SK-N-SH (cell line): Measurements from ENCODE around the gene RASSF3. TPM values are rescaled to one million over a fixed set of nuclear protein-coding genes. Genes with fewer than 3 reads are reported as not detected.

Experiments used
- CTCF ChIA-PET: fragments of 300-600, 350-600 bp; formaldehyde crosslinking; extraction: SDS; loops from one replicate; lab custom pipeline; 2021; lab: Yijun Ruan, JAX
- POLR2A ChIA-PET: fragments of 350-600 bp; sonication (Branson Sonifier 250); formaldehyde crosslinking; extraction: SDS; loops from one replicate; lab custom pipeline; 2020; ENCODE audit warnings: antibody characterized with exemption, inconsistent platforms; lab: Yijun Ruan, JAX
- DNase-seq: peaks from one replicate; pipeline ENCODE4 v3.0.0; 2012
- H2AFZ ChIP-seq: fragments of 200-600 bp; sonication (generic); 2 replicates; pipeline ENCODE4 v1.8.1; 2016; ENCODE audit warnings: antibody characterized with exemption, mild to moderate bottlenecking, low read depth
- H3F3A ChIP-seq: fragments of 200-600 bp; sonication (generic); replicated peaks from 2 replicates; pipeline ENCODE3; 2016; ENCODE audit warnings: antibody characterized with exemption, mild to moderate bottlenecking; ENCODE audit not compliant: insufficient read depth
- H3K27ac ChIP-seq, 2 experiments: fragments of 200-500 bp in 1 of 2; fragments of 200-600 bp in 1 of 2; sonication (Bioruptor generic) in 1 of 2; sonication (generic), shearing (Covaris generic) in 1 of 2; 2 replicates each; pipeline versions ENCODE4 v1.5.1 to v1.6.1; 2014 to 2016; ENCODE audit warnings: low read depth in 2 of 2, inconsistent platforms in 1 of 2, low read length in 1 of 2, mild to moderate bottlenecking in 1 of 2, mixed read lengths in 1 of 2
- H3K27me3 ChIP-seq: fragments of 200-600 bp; sonication (generic), shearing (Covaris generic); 2 replicates; pipeline ENCODE4 v1.6.1; 2016; ENCODE audit warnings: mixed run types; ENCODE audit not compliant: insufficient read depth
- H3K36me3 ChIP-seq, 2 experiments: fragments of 200-500 bp in 1 of 2; fragments of 200-600 bp in 1 of 2; sonication (Bioruptor generic) in 1 of 2; sonication (generic) in 1 of 2; replicated peaks in 1 of 2; 2 replicates each; pipeline versions ENCODE3 to v1.5.1; 2014 to 2016; ENCODE audit warnings: low read length in 1 of 2, mild to moderate bottlenecking in 1 of 2; ENCODE audit not compliant: insufficient read depth in 2 of 2, control insufficient read depth in 1 of 2
- H3K4me1 ChIP-seq, 2 experiments: fragments of 200-500 bp in 1 of 2; fragments of 200-600 bp in 1 of 2; sonication (Bioruptor generic) in 1 of 2; sonication (generic), shearing (Covaris generic) in 1 of 2; 2 replicates each; pipeline versions ENCODE4 v1.5.1 to v1.6.1; 2014 to 2016; ENCODE audit warnings: low read depth in 1 of 2, low read length in 1 of 2, mixed run types in 1 of 2; ENCODE audit not compliant: insufficient read depth in 2 of 2, control insufficient read depth in 1 of 2
- H3K4me2 ChIP-seq: fragments of 200-600 bp; sonication (generic), shearing (Covaris generic); 2 replicates; pipeline ENCODE4 v1.6.1; 2017; ENCODE audit warnings: mixed run types
- H3K4me3 ChIP-seq, 2 experiments: fragments of 200-500 bp in 1 of 2; fragments of 200-600 bp in 1 of 2; sonication (Bioruptor generic) in 1 of 2; sonication (generic), shearing (Covaris generic) in 1 of 2; 2 replicates each; pipeline versions ENCODE4 v1.5.1 to v1.8.1; 2014 to 2016; ENCODE audit warnings: low read depth in 2 of 2, inconsistent platforms in 1 of 2, low read length in 1 of 2, mild to moderate bottlenecking in 1 of 2, mixed read lengths in 1 of 2, moderate library complexity in 1 of 2
- H3K79me2 ChIP-seq: fragments of 200-600 bp; sonication (generic); 2 replicates; pipeline ENCODE4 v1.8.1; 2017; ENCODE audit warnings: mild to moderate bottlenecking; ENCODE audit not compliant: insufficient read depth
- H3K9ac ChIP-seq: fragments of 200-600 bp; sonication (generic); 2 replicates; pipeline ENCODE4 v1.6.1; 2017; ENCODE audit warnings: mixed run types
- H3K9me2 ChIP-seq: fragments of 200-600 bp; sonication (generic); 2 replicates; pipeline ENCODE4 v1.6.1; 2017; ENCODE audit warnings: mixed run types
- H3K9me3 ChIP-seq: fragments of 200-600 bp; sonication (generic); 2 replicates; pipeline ENCODE4 v1.6.1; 2017; ENCODE audit warnings: mixed run types, mild to moderate bottlenecking, moderate library complexity
- H4K20me1 ChIP-seq: fragments of 200-600 bp; sonication (generic); 2 replicates; pipeline ENCODE4 v1.6.1; 2017; ENCODE audit warnings: mild to moderate bottlenecking, mixed run types; ENCODE audit not compliant: insufficient read depth
- CHD2 ChIP-seq: fragments of 150-350 bp; IDR thresholded peaks from 2 replicates; pipeline ENCODE4 v1.6.1; 2018; ENCODE audit warnings: low read length; ENCODE audit not compliant: partially characterized antibody
- CTCF ChIP-seq: fragments of 200-600 bp; sonication (generic); IDR thresholded peaks from 2 replicates; pipeline ENCODE4 v1.6.1; 2017; ENCODE audit warnings: antibody characterized with exemption, mild to moderate bottlenecking, moderate library complexity
- ELF1 ChIP-seq: IDR thresholded peaks from 2 replicates; pipeline ENCODE4 v1.4.0; 2012
- EZH2phosphoT487 ChIP-seq: fragments of 200-600 bp; sonication (generic); IDR thresholded peaks from 2 replicates; pipeline ENCODE4 v1.6.1; 2017; ENCODE audit warnings: low read depth, mixed run types, mild to moderate bottlenecking, antibody characterized with exemption, moderate library complexity, borderline replicate concordance
- FOSL2 ChIP-seq: IDR thresholded peaks from 2 replicates; pipeline ENCODE4 v1.4.0; 2012; ENCODE audit warnings: low read depth, mild to moderate bottlenecking, moderate library complexity, borderline replicate concordance
- IRF3 ChIP-seq: fragments of 150-350 bp; IDR thresholded peaks from 2 replicates; pipeline ENCODE4 v1.6.1; 2016; ENCODE audit warnings: mild to moderate bottlenecking, low read depth, low read length
- MXI1 ChIP-seq: IDR thresholded peaks from 2 replicates; pipeline ENCODE4 v1.6.1; 2012; ENCODE audit warnings: mild to moderate bottlenecking, low read depth, low read length, improper control_type of control experiment
- POLR2AphosphoS5 ChIP-seq: IDR thresholded peaks from 2 replicates; pipeline ENCODE4 v1.6.1; 2012; ENCODE audit warnings: low read depth, low read length
- RAD21 ChIP-seq: IDR thresholded peaks from 2 replicates; pipeline ENCODE4 v1.6.1; 2012; ENCODE audit warnings: mild to moderate bottlenecking, low read length
- RCOR1 ChIP-seq: fragments of 150-350 bp; IDR thresholded peaks from 2 replicates; pipeline ENCODE4 v1.6.1; 2017; ENCODE audit warnings: antibody characterized with exemption, low read length
- REST ChIP-seq: IDR thresholded peaks from 2 replicates; pipeline ENCODE4 v1.6.1; 2012; ENCODE audit warnings: mild to moderate bottlenecking, low read depth, low read length, moderate library complexity
- RFX5 ChIP-seq: IDR thresholded peaks from 2 replicates; pipeline ENCODE4 v1.6.1; 2012; ENCODE audit warnings: mild to moderate bottlenecking, improper control_type of control experiment, low read length
- RXRA ChIP-seq: IDR thresholded peaks from 2 replicates; pipeline ENCODE4 v1.4.0; 2012; ENCODE audit warnings: low read depth, mild to moderate bottlenecking, borderline replicate concordance
- SIN3A ChIP-seq: IDR thresholded peaks from 2 replicates; pipeline ENCODE4 v1.6.1; 2012; ENCODE audit warnings: low read depth, mild to moderate bottlenecking, low read length, moderate library complexity, borderline replicate concordance
- SMC3 ChIP-seq: IDR thresholded peaks from 2 replicates; pipeline ENCODE4 v1.6.1; 2012; ENCODE audit warnings: low read depth, low read length, improper control_type of control experiment
- TCF12 ChIP-seq: IDR thresholded peaks from 2 replicates; pipeline ENCODE4 v1.4.0; 2012
- USF1 ChIP-seq: IDR thresholded peaks from 2 replicates; pipeline ENCODE4 v1.4.0; 2012; ENCODE audit warnings: low read depth, borderline replicate concordance
- WGBS: methylation state at CpG from one replicate; pipeline ENCODE4 v1.1.6; 2017; ENCODE audit warnings: low lambda C conversion rate; 5-methylcytosine and 5-hydroxymethylcytosine counted together
- polyA plus RNA-seq, 3 experiments: library from polyadenylated mRNA; depleted of rRNA; stranded (reverse); fragments of >200 nt; gene quantifications; 2 replicates each; pipeline ENCODE4 v1.2.3, GENCODE V29; 2012

Gene RASSF3
- polyA plus RNA-seq, 1 of the 3 experiments (the other 2 are of a cell fraction): 11.1 TPM

GRCh38 chr12:64694130-64695040 lies 84.1 kb downstream of the RASSF3 start:
- Histone ChIP-seq H3K36me3 (peaks cover 7 to 31% of the 10 kb centered on the region in 2 experiments), H3K27me3 (no peaks in the 10 kb centered on the region), H3K9me3 (no peaks in the 10 kb centered on the region), H4K20me1 (no peaks in the 10 kb centered on the region), H3K9ac (no peak overlapping the region), H3K4me1 (peaks cover 3 to 7% of the 10 kb centered on the region in 2 experiments; a peak in 1 of 4 replicates), H3K4me3 (no peak overlapping the region), H3K4me2 (no peak overlapping the region), H3F3A (peaks cover 11% of the 10 kb centered on the region), H3K9me2 (no peaks in the 10 kb centered on the region), H3K27ac (no peak overlapping the region), H3K79me2 (no peaks in the 10 kb centered on the region), H2AFZ (no peak overlapping the region)
- POLR2A ChIA-PET: no interaction called here
- no peak for DNase-seq
- CTCF ChIA-PET: interaction anchor here (1.1 to 5.4 kb wide), 5 partner anchors 11 to 146 kb away, joined by 3 to 182 read pairs (median 5); no protein-coding TSS in a partner anchor
- TF ChIP-seq CTCF: no peak
- no peak for TF ChIP-seq RFX5
- TF ChIP-seq RXRA: no peak
- TF ChIP-seq IRF3: no peak
- no peak for TF ChIP-seq REST
- TF ChIP-seq TCF12: no peak
- TF ChIP-seq RAD21: no peak
- TF ChIP-seq ELF1: no peak
- 91% methylated on average over 17 of the region's 18 CpGs for WGBS

- POLR2A ChIA-PET: no interaction called here
- H3K27me3 ChIP-seq: no peaks in the 10 kb centered on the region
- H3K9ac ChIP-seq: no peak overlapping the region
- H3K79me2 ChIP-seq: no peaks in the 10 kb centered on the region
- no peaks in the 10 kb centered on the region for H4K20me1 ChIP-seq
- no peak overlapping the region for H3K4me3 ChIP-seq
- peaks cover 3 to 7% of the 10 kb centered on the region in 2 experiments; a peak in 1 of 4 replicates for H3K4me1 ChIP-seq
- H3K9me3 ChIP-seq: no peaks in the 10 kb centered on the region
- no peak overlapping the region for H3K4me2 ChIP-seq
- DNase-seq: no peak
- H3K27ac ChIP-seq: no peak overlapping the region
- H3F3A ChIP-seq: peaks cover 11% of the 10 kb centered on the region
- CTCF ChIA-PET: interaction anchor here (0.6 to 5.4 kb wide), 13 partner anchors 9 to 147 kb away, joined by 3 to 182 read pairs (median 3); no protein-coding TSS in a partner anchor
- 93% methylated on average over 5 of the region's 5 CpGs for WGBS
- H2AFZ ChIP-seq: no peak overlapping the region
- H3K36me3 ChIP-seq: peaks cover 7 to 27% of the 10 kb centered on the region in 2 experiments
- no peaks in the 10 kb centered on the region for H3K9me2 ChIP-seq
- TF ChIP-seq IRF3 (no peak), CHD2 (no peak), RFX5 (no peak), EZH2phosphoT487 (no peak), SMC3 (no peak), MXI1 (no peak), SIN3A (no peak), FOSL2 (no peak), USF1 (no peak), RCOR1 (no peak), POLR2AphosphoS5 (no peak)
Measured at GRCh38 chr12:64695550-64695949, 85.3 kb downstream of the RASSF3 start.
